GM12892 (cell line): ENCODE measurements around the gene SOX18.
"Not testable (repeated sequence)": the region's sequence is repeated elsewhere in the genome, so short reads cannot be mapped to it uniquely, and the experiment has no call there.

Source experiments
- DNase-seq: peaks from one replicate; pipeline ENCODE4 v3.0.0; 2011; ENCODE audit not compliant: insufficient read length
- FAIRE-seq: peaks from 2 replicates; lab custom pipeline; 2011; peaks lifted over from hg19 to GRCh38; lab: Jason Lieb, UNC
- POLR2A ChIP-seq: IDR thresholded peaks from 2 replicates; pipeline ENCODE4 v1.6.1; 2011; ENCODE audit warnings: low read depth, low read length, control low read depth
- POLR2AphosphoS5 ChIP-seq: IDR thresholded peaks from 2 replicates; pipeline ENCODE4 v1.6.1; 2011; ENCODE audit warnings: low read depth, low read length, control low read depth
- TAF1 ChIP-seq: IDR thresholded peaks from 2 replicates; pipeline ENCODE4 v1.6.1; 2011; ENCODE audit warnings: low read depth, mild to moderate bottlenecking, control low read depth, low read length, borderline replicate concordance

Gene SOX18

GRCh38 chr20:64029293-64030117, 19.9 kb downstream of the SOX18 start:
- TF ChIP-seq POLR2A (no peak), POLR2AphosphoS5 (no peak), TAF1 (no peak)
- FAIRE-seq, result no peak
- no peak for DNase-seq

GRCh38 chr20:64027981-64028685, 21.3 kb downstream of the SOX18 start:
- DNase-seq, result no peak
- FAIRE-seq, result no peak
- no peak for TF ChIP-seq POLR2AphosphoS5

GRCh38 chr20:64025826-64026412, 23.5 kb downstream of the SOX18 start:
- no peak for DNase-seq
- TF ChIP-seq TAF1, result no peak
- no peak for TF ChIP-seq POLR2A
- TF ChIP-seq POLR2AphosphoS5, result no peak
- no peak for FAIRE-seq

- no peak for FAIRE-seq
- 0 out of 2 replicates have a peak, but pooled peaks have one; percentile 3 for TF ChIP-seq POLR2AphosphoS5
- no peak for TF ChIP-seq POLR2A
- DNase-seq, result no peak
These were observed 24.2 kb downstream of the SOX18 start for GRCh38 chr20:64025101-64025825.

GRCh38 chr20:64024141-64024990, 25.1 kb downstream of the SOX18 start:
- DNase-seq (no peak), FAIRE-seq (no peak)
- TF ChIP-seq POLR2AphosphoS5, result no peak
- no peak for TF ChIP-seq POLR2A
- TF ChIP-seq TAF1, result no peak

- no peak for FAIRE-seq
- DNase-seq, result no peak
- no peak for TF ChIP-seq TAF1
- no peak for TF ChIP-seq POLR2A
- TF ChIP-seq POLR2AphosphoS5, result no peak
These were observed 25.9 kb downstream of the SOX18 start for GRCh38 chr20:64023361-64024140.

GRCh38 chr20:64022671-64023360, 26.6 kb downstream of the SOX18 start:
- FAIRE-seq (no peak), DNase-seq (no peak)
- TF ChIP-seq POLR2AphosphoS5 (no peak), TAF1 (no peak), POLR2A (no peak)

- FAIRE-seq, result no peak
These were observed 28.1 kb downstream of the SOX18 start for GRCh38 chr20:64021124-64021975.

GRCh38 chr20:64015635-64016034, 33.8 kb downstream of the SOX18 start:
- DNase-seq (no peak), FAIRE-seq (no peak)
- no peak for TF ChIP-seq POLR2A
- no peak for TF ChIP-seq POLR2AphosphoS5
- no peak for TF ChIP-seq TAF1

More at GRCh38 chr20:64021124-64021975, 28.1 kb downstream of the SOX18 start:
- TF ChIP-seq POLR2AphosphoS5 (no peak; the same call in 1 of the 2 replicates), POLR2A (peak; percentile 43; the same call in 1 of the 2 replicates)
- no peak for DNase-seq

GRCh38 chr20:64012385-64013154, 36.9 kb downstream of the SOX18 start:
- DNase-seq, FAIRE-seq: not testable (repeated sequence)
